GM19467 (cell line): Measurements from ENCODE around the gene GFM2.
"Not testable (repeated sequence)": the region's sequence is repeated elsewhere in the genome, so short reads cannot be mapped to it uniquely, and the experiment has no call there.

Source experiments
- ATAC-seq: cut with Tn5 transposase; IDR thresholded peaks from one replicate; pipeline ENCODE4 v1.9.1; 2021; ENCODE audit warnings: mild to moderate bottlenecking, moderate library complexity; ENCODE audit not compliant: unreplicated experiment

The GFM2 gene

GRCh38 chr5:74766849-74767578, at the start of gene GFM2, which contains the start of gene NSA2:
GFM2 (minus strand) TSS chr5:74767117; CDS start chr5:74763742, 3,375 bp downstream.
NSA2 (plus strand) TSS chr5:74767249; CDS start chr5:74767361, 112 bp downstream.
- ATAC-seq: peak; percentile 86

- no peak for ATAC-seq
Observed at GRCh38 chr5:74810915-74811314, 44.0 kb upstream of the GFM2 start.

GRCh38 chr5:74801941-74802340, 35.0 kb upstream of the GFM2 start:
- no peak for ATAC-seq

- ATAC-seq: no peak
Observed at GRCh38 chr5:74801197-74801596, 34.3 kb upstream of the GFM2 start.

GRCh38 chr5:74798977-74799911, 32.3 kb upstream of the GFM2 start:
- no peak for ATAC-seq

- ATAC-seq: not testable (repeated sequence)
Observed at GRCh38 chr5:74791669-74792068, 24.8 kb upstream of the GFM2 start.

- ATAC-seq: no peak
Observed at GRCh38 chr5:74787424-74787823, 20.5 kb upstream of the GFM2 start.

GRCh38 chr5:74786851-74787250, 19.9 kb upstream of the GFM2 start:
- ATAC-seq: no peak

- ATAC-seq: no peak
Observed at GRCh38 chr5:74778609-74779008, 11.7 kb upstream of the GFM2 start.

GRCh38 chr5:74772359-74772758, 5.4 kb upstream of the GFM2 start:
- ATAC-seq: no peak

GRCh38 chr5:74767579-74767913, 629 bp upstream of the GFM2 start:
- peak; percentile 16 for ATAC-seq

GRCh38 chr5:74766418-74766848, 484 bp downstream of the GFM2 start:
- peak; percentile 47 for ATAC-seq

GRCh38 chr5:74765929-74766328, 988 bp downstream of the GFM2 start:
- no peak for ATAC-seq

GRCh38 chr5:74765201-74765600, 1.7 kb downstream of the GFM2 start:
- ATAC-seq: no peak

GRCh38 chr5:74763504-74763903, 3.4 kb downstream of the GFM2 start:
- no peak for ATAC-seq

- ATAC-seq: no peak
Observed at GRCh38 chr5:74762599-74762998, 4.3 kb downstream of the GFM2 start.

GRCh38 chr5:74761241-74761640, 5.7 kb downstream of the GFM2 start:
- ATAC-seq: no peak

GRCh38 chr5:74748742-74749141, 18.2 kb downstream of the GFM2 start:
- not testable (repeated sequence) for ATAC-seq

GRCh38 chr5:74738406-74738805, 28.5 kb downstream of the GFM2 start:
- ATAC-seq: no peak

- ATAC-seq: no peak
Observed at GRCh38 chr5:74736759-74737158, 30.2 kb downstream of the GFM2 start.

GRCh38 chr5:74725331-74725730, 41.6 kb downstream of the GFM2 start:
- no peak for ATAC-seq

GRCh38 chr5:74722271-74722670, 44.6 kb downstream of the GFM2 start:
- no peak for ATAC-seq
